ENCODE data around the gene SNX22.
"Not testable (repeated sequence)": the region's sequence is repeated elsewhere in the genome, so short reads cannot be mapped to it uniquely, and the experiment has no call there.

DNA sequence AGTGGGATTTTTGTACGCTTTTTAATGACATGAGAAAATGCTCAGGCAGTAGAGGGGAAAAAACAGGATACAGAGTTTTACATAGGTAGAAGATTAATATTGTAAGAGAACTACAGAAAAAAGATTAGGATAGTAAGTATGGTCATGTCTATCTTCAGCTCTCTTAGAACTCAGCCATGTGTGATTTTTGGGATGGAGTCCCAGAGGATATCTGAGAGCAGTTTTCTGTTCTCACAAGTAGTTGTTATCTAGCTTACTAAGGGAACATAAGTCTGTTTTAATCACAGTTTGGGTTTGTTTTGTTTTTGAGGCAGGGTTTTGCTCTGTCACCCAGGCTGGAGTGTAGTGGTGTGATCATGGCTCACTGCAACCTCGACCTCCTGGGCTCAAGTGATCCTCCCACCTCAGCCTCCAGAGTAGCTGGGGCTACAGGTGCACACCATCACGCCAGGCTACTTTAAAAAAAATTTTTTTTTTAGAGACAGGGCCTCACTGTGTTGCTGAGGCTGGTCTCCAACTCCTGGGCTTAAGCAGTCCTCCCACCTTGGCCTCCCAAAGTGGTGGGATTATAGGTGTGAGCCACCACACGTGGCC, 41.3 kb upstream of the SNX22 start:
- TF ChIP-seq, protein P1, sequence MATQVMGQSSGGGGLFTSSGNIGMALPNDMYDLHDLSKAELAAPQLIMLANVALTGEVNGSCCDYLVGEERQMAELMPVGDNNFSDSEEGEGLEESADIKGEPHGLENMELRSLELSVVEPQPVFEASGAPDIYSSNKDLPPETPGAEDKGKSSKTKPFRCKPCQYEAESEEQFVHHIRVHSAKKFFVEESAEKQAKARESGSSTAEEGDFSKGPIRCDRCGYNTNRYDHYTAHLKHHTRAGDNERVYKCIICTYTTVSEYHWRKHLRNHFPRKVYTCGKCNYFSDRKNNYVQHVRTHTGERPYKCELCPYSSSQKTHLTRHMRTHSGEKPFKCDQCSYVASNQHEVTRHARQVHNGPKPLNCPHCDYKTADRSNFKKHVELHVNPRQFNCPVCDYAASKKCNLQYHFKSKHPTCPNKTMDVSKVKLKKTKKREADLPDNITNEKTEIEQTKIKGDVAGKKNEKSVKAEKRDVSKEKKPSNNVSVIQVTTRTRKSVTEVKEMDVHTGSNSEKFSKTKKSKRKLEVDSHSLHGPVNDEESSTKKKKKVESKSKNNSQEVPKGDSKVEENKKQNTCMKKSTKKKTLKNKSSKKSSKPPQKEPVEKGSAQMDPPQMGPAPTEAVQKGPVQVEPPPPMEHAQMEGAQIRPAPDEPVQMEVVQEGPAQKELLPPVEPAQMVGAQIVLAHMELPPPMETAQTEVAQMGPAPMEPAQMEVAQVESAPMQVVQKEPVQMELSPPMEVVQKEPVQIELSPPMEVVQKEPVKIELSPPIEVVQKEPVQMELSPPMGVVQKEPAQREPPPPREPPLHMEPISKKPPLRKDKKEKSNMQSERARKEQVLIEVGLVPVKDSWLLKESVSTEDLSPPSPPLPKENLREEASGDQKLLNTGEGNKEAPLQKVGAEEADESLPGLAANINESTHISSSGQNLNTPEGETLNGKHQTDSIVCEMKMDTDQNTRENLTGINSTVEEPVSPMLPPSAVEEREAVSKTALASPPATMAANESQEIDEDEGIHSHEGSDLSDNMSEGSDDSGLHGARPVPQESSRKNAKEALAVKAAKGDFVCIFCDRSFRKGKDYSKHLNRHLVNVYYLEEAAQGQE (IDR thresholded peaks at IDR 0.05; ENCODE audit: insufficient replicate concordance, low read depth): not testable (repeated sequence)
- TF ChIP-seq, protein P2, sequence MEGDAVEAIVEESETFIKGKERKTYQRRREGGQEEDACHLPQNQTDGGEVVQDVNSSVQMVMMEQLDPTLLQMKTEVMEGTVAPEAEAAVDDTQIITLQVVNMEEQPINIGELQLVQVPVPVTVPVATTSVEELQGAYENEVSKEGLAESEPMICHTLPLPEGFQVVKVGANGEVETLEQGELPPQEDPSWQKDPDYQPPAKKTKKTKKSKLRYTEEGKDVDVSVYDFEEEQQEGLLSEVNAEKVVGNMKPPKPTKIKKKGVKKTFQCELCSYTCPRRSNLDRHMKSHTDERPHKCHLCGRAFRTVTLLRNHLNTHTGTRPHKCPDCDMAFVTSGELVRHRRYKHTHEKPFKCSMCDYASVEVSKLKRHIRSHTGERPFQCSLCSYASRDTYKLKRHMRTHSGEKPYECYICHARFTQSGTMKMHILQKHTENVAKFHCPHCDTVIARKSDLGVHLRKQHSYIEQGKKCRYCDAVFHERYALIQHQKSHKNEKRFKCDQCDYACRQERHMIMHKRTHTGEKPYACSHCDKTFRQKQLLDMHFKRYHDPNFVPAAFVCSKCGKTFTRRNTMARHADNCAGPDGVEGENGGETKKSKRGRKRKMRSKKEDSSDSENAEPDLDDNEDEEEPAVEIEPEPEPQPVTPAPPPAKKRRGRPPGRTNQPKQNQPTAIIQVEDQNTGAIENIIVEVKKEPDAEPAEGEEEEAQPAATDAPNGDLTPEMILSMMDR (IDR thresholded peaks at IDR 0.05; ENCODE audit: insufficient read depth, low read length): not testable (repeated sequence)
- TF ChIP-seq GABPA (IDR thresholded peaks at IDR 0.05; ENCODE audit: low read depth); POLR2AphosphoS5 (IDR thresholded peaks at IDR 0.05; ENCODE audit: low read depth); SPI1 (IDR thresholded peaks at IDR 0.05; ENCODE audit: borderline replicate concordance, low read depth): not testable (repeated sequence)
